Parathyroid adenoma (tissue), 2 donors: ENCODE results near the gene PIN4.

ENCODE experiments used
- H2AFZ ChIP-seq: fragments of 300-600 bp; sonication (generic); one replicate; pipeline ENCODE4 v1.7.0; 2017; ENCODE audit warnings: antibody characterized with exemption, mild to moderate bottlenecking
- H3K27ac ChIP-seq: fragments of 300-600 bp; sonication (generic); one replicate; pipeline ENCODE4 v1.7.0; 2017
- H3K27me3 ChIP-seq: fragments of 300-600 bp; sonication (generic); one replicate; pipeline ENCODE4 v1.7.0; 2017; ENCODE audit warnings: low read length; ENCODE audit not compliant: control insufficient read depth, insufficient read depth
- H3K36me3 ChIP-seq: fragments of 300-600 bp; sonication (generic); one replicate; pipeline ENCODE4 v1.7.0; 2017; ENCODE audit warnings: low read length; ENCODE audit not compliant: control insufficient read depth, insufficient read depth
- H3K4me1 ChIP-seq: fragments of 300-600 bp; sonication (generic); one replicate; pipeline ENCODE4 v1.7.0; 2017; ENCODE audit warnings: control low read depth
- H3K4me2 ChIP-seq: fragments of 300-600 bp; sonication (generic); one replicate; pipeline ENCODE4 v1.7.0; 2017; ENCODE audit warnings: low read length
- H3K4me3 ChIP-seq: fragments of 300-600 bp; sonication (generic); one replicate; pipeline ENCODE4 v1.7.0; 2017; ENCODE audit warnings: low read depth, low read length
- H3K79me2 ChIP-seq: fragments of 300-600 bp; sonication (generic); one replicate; pipeline ENCODE4 v1.7.0; 2017; ENCODE audit warnings: control low read depth
- H3K9ac ChIP-seq: fragments of 300-600 bp; sonication (generic); one replicate; pipeline ENCODE4 v1.7.0; 2017; ENCODE audit warnings: mild to moderate bottlenecking
- H3K9me3 ChIP-seq: fragments of 300-600 bp; sonication (generic); one replicate; pipeline ENCODE4 v1.7.0; 2017; ENCODE audit warnings: low read length; ENCODE audit not compliant: control insufficient read depth
- TF ChIP-seq, protein P1 (sequence below): fragments of 300-600 bp; sonication (generic); IDR thresholded peaks from one replicate; pipeline ENCODE4 v1.7.0; 2017; ENCODE audit warnings: antibody characterized with exemption, mild to moderate bottlenecking
- donor health status: primary hyperparathyroidism.

The PIN4 gene

DNA sequence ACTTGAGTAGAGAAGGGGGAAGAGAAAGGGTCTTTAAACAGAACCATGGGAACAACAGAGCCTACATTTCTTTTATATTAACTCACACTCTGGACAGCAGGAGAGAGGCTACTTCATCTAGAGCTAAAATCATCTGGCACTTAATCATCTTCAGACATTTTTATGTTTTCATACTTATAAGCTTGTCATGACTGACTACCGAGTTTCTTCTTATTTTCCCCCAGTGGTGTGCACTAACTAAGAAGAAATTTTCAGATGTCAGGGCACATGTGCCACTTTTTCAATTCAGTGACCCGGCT lies 38.0 kb upstream of the PIN4 start:
- Histone ChIP-seq H3K9ac (no peak overlapping the region), H3K4me2 (no peak overlapping the region), H3K4me1 (no peaks in the 10 kb centered on the region), H3K79me2 (no peaks in the 10 kb centered on the region), H3K27ac (no peak overlapping the region), H3K36me3 (no peaks in the 10 kb centered on the region), H3K4me3 (no peak overlapping the region), H3K9me3 (no peaks in the 10 kb centered on the region), H3K27me3 (no peaks in the 10 kb centered on the region), H2AFZ (no peak overlapping the region)
- TF ChIP-seq, protein P1, sequence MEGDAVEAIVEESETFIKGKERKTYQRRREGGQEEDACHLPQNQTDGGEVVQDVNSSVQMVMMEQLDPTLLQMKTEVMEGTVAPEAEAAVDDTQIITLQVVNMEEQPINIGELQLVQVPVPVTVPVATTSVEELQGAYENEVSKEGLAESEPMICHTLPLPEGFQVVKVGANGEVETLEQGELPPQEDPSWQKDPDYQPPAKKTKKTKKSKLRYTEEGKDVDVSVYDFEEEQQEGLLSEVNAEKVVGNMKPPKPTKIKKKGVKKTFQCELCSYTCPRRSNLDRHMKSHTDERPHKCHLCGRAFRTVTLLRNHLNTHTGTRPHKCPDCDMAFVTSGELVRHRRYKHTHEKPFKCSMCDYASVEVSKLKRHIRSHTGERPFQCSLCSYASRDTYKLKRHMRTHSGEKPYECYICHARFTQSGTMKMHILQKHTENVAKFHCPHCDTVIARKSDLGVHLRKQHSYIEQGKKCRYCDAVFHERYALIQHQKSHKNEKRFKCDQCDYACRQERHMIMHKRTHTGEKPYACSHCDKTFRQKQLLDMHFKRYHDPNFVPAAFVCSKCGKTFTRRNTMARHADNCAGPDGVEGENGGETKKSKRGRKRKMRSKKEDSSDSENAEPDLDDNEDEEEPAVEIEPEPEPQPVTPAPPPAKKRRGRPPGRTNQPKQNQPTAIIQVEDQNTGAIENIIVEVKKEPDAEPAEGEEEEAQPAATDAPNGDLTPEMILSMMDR = no peak

DNA sequence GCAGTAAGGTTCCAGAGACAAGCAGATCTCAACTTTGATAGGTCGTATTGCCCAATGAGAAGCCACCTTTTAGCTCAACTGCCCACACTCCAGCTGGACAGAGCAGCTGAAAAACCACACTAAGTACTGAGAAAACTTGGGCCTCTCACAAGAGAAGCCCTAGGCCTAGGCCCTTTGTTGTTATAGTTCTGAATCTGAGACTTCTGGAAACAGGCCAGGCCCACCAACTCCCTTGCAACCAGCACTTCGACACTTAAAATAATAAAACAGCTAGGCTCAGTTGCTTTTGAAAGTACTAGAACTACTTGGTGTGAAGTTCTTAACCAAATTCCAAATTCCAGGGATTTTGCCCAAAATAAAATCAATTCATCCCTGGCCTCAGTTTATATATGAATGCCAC lies 36.4 kb upstream of the PIN4 start:
- H3K36me3 ChIP-seq = no peaks in the 10 kb centered on the region
- H3K27ac ChIP-seq = no peak overlapping the region
- H3K4me1 ChIP-seq = no peaks in the 10 kb centered on the region
- H3K9me3 ChIP-seq = no peaks in the 10 kb centered on the region
- H2AFZ ChIP-seq = no peak overlapping the region
- no peak overlapping the region for H3K4me2 ChIP-seq
- H3K79me2 ChIP-seq = no peaks in the 10 kb centered on the region
- no peak overlapping the region for H3K4me3 ChIP-seq
- TF ChIP-seq, protein P1 = no peak
- H3K27me3 ChIP-seq = no peaks in the 10 kb centered on the region
- no peak overlapping the region for H3K9ac ChIP-seq

DNA sequence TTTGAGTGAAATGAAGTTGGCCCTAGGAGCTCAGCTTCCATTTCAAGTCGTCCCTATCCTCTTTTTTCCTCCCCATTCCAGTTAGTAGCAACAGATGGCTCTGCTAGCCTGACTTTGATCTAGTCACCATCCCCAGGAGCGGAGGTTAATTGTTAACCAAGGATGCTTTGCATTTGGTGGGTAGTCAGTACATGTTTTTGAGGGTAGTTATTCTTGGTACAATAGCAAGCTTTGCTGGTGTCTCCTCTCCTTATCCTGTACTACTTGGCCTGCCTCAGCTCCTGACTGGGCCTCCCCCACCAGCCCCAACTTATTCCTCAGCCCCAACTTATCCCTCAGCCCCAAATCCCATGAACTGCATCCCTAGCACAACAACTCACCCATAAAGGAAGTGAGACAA lies 35.0 kb upstream of the PIN4 start:
- Histone ChIP-seq H3K36me3 (no peaks in the 10 kb centered on the region), H2AFZ (no peak overlapping the region), H3K79me2 (no peaks in the 10 kb centered on the region), H3K27ac (no peak overlapping the region), H3K4me3 (no peak overlapping the region), H3K4me1 (no peaks in the 10 kb centered on the region), H3K27me3 (no peaks in the 10 kb centered on the region), H3K9me3 (no peaks in the 10 kb centered on the region), H3K9ac (no peak overlapping the region), H3K4me2 (no peak overlapping the region)
- TF ChIP-seq, protein P1 = no peak

DNA sequence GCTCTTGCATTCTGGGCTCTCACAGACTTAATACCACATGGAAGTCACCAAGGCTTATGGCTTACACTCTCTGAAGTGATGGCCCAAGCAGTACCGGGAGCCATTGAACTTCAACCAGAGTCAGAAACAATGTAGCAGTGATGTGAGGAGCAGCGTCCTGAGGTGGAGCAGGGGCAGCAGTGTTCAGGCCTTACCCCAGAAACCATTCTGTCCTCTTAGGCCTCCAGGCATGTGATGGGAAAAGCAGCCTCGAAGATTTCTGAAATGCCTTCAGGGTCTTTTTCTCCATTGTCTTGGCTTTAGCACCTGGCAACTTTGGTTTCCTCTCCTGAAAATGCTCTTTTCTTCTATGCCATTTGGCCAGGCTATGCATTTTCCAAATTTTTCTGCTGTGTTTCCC lies 22.8 kb upstream of the PIN4 start:
- Histone ChIP-seq H3K4me2 (no peak overlapping the region), H3K27me3 (no peaks in the 10 kb centered on the region), H3K79me2 (no peaks in the 10 kb centered on the region), H3K4me1 (no peaks in the 10 kb centered on the region), H2AFZ (no peak overlapping the region), H3K27ac (no peak overlapping the region), H3K36me3 (no peaks in the 10 kb centered on the region), H3K4me3 (no peak overlapping the region), H3K9ac (no peak overlapping the region), H3K9me3 (no peaks in the 10 kb centered on the region)
- TF ChIP-seq, protein P1 = no peak

DNA sequence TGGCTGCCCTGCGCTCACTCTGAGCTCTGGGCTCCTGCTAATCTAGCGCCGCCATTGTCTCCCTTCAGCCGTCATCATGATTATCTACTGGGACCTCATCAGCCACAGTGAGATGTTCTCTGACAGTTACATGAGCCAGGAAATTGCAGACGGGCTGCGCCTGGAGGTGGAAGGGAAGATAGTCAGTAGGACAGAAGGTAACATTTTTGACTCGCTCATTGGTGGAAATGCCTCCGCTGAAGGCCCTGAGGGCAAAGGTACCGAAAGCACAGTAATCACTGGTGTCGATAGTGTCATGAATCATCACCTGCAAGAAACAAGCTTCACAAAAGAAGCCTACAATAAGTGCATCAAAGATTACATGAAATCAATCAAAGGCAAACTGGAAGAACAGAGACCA lies 21.8 kb upstream of the PIN4 start:
- Histone ChIP-seq H3K4me3 (no peak overlapping the region), H3K9me3 (no peaks in the 10 kb centered on the region), H2AFZ (no peak overlapping the region), H3K79me2 (no peaks in the 10 kb centered on the region), H3K9ac (no peak overlapping the region), H3K36me3 (no peaks in the 10 kb centered on the region), H3K4me1 (no peaks in the 10 kb centered on the region), H3K27ac (no peak overlapping the region), H3K4me2 (no peak overlapping the region), H3K27me3 (no peaks in the 10 kb centered on the region)
- TF ChIP-seq, protein P1 = no peak
